Measurements from ENCODE around the gene TMTC1. TPM values are rescaled to one million over a fixed set of nuclear protein-coding genes. Genes with fewer than 3 reads are reported as not detected.
"Not testable (repeated sequence)": the region's sequence is repeated elsewhere in the genome, so short reads cannot be mapped to it uniquely, and the experiment has no call there.

Gene TMTC1
- total RNA-seq, 6 experiments from 2014 or later, result not detected

- Mint-ChIP-seq H3K4me3 (no peak overlapping the region), H3K36me3 (ENCODE audit: low read depth) (peaks cover 5% of the 10 kb centered on the region; the same call in 1 of the 2 replicates)
- no peak for DNase-seq
Measured at GRCh38 chr12:29640589-29641345, 143.0 kb downstream of the TMTC1 start.

GRCh38 chr12:29639893-29640495 is 143.7 kb downstream of the TMTC1 start:
- Mint-ChIP-seq H3K36me3 (ENCODE audit: low read depth) (peaks cover 5% of the 10 kb centered on the region; the same call in 1 of the 2 replicates), H3K27me3 (ENCODE audit: insufficient read depth) (no peaks in the 10 kb centered on the region), H3K4me3 (no peak overlapping the region), H3K4me1 (ENCODE audit: low read depth) (no peaks in the 10 kb centered on the region), H3K27ac (no peak overlapping the region), H3K9me3 (peaks cover 25% of the 10 kb centered on the region)
- no peak for TF ChIP-seq CTCF (IDR thresholded peaks at IDR 0.05)
- DNase-seq, result no peak

More at GRCh38 chr12:29640589-29641345, 143.0 kb downstream of the TMTC1 start:
- peaks cover 25% of the 10 kb centered on the region for H3K9me3 Mint-ChIP-seq
- H3K4me1 Mint-ChIP-seq (ENCODE audit: low read depth), result no peaks in the 10 kb centered on the region
- TF ChIP-seq CTCF (IDR thresholded peaks at IDR 0.05), result no peak
- H3K27me3 Mint-ChIP-seq (ENCODE audit: insufficient read depth), result no peaks in the 10 kb centered on the region
- no peak overlapping the region for H3K27ac Mint-ChIP-seq

GRCh38 chr12:29638528-29638927 is 145.2 kb downstream of the TMTC1 start:
- Mint-ChIP-seq H3K27me3 (ENCODE audit: insufficient read depth) (no peaks in the 10 kb centered on the region; the same call in 1 of the 2 replicates), H3K4me3 (no peak overlapping the region), H3K36me3 (ENCODE audit: low read depth) (peaks cover 5% of the 10 kb centered on the region; the same call in 1 of the 2 replicates), H3K9me3 (peaks cover 25% of the 10 kb centered on the region), H3K4me1 (ENCODE audit: low read depth) (no peaks in the 10 kb centered on the region), H3K27ac (no peak overlapping the region)
- TF ChIP-seq CTCF (IDR thresholded peaks at IDR 0.05), result no peak
- no peak for DNase-seq

- no peak for TF ChIP-seq CTCF (IDR thresholded peaks at IDR 0.05)
- Mint-ChIP-seq H3K9me3 (peaks cover 21% of the 10 kb centered on the region), H3K27me3 (ENCODE audit: insufficient read depth) (no peaks in the 10 kb centered on the region; the same call in 1 of the 2 replicates), H3K36me3 (ENCODE audit: low read depth) (no peaks in the 10 kb centered on the region; the same call in 1 of the 2 replicates), H3K4me1 (ENCODE audit: low read depth) (no peaks in the 10 kb centered on the region), H3K4me3 (no peak overlapping the region), H3K27ac (no peak overlapping the region)
- no peak for DNase-seq
Measured at GRCh38 chr12:29634057-29634456, 149.7 kb downstream of the TMTC1 start.

GRCh38 chr12:29630164-29630563 is 153.6 kb downstream of the TMTC1 start:
- not testable (repeated sequence) for H3K27me3 Mint-ChIP-seq (ENCODE audit: insufficient read depth); H3K27ac Mint-ChIP-seq; H3K4me3 Mint-ChIP-seq; H3K36me3 Mint-ChIP-seq (ENCODE audit: low read depth); DNase-seq; H3K4me1 Mint-ChIP-seq (ENCODE audit: low read depth)
- peaks cover 26% of the 10 kb centered on the region for H3K9me3 Mint-ChIP-seq

- no peak for DNase-seq
- H3K4me1 Mint-ChIP-seq (ENCODE audit: low read depth), result no peaks in the 10 kb centered on the region
- H3K27me3 Mint-ChIP-seq (ENCODE audit: insufficient read depth), result no peaks in the 10 kb centered on the region
- H3K36me3 Mint-ChIP-seq (ENCODE audit: low read depth), result no peaks in the 10 kb centered on the region; the same call in 1 of the 2 replicates
- TF ChIP-seq CTCF (IDR thresholded peaks at IDR 0.05), result no peak
- H3K4me3 Mint-ChIP-seq, result no peak overlapping the region
- H3K27ac Mint-ChIP-seq, result no peak overlapping the region
- peaks cover 38% of the 10 kb centered on the region for H3K9me3 Mint-ChIP-seq
Measured at GRCh38 chr12:29627221-29627620, 156.5 kb downstream of the TMTC1 start.

All from HFFc6 (cell line).